Activated effector memory CD4-positive, alpha-beta T cell treated with Interleukin-2 at 50 U/mL for 16 hours (primary cell): ENCODE measurements around the gene OXNAD1.

Experiments
- DNase-seq: peaks from one replicate; pipeline ENCODE4 v3.0.0-alpha.2; 2020

The OXNAD1 gene

DNA sequence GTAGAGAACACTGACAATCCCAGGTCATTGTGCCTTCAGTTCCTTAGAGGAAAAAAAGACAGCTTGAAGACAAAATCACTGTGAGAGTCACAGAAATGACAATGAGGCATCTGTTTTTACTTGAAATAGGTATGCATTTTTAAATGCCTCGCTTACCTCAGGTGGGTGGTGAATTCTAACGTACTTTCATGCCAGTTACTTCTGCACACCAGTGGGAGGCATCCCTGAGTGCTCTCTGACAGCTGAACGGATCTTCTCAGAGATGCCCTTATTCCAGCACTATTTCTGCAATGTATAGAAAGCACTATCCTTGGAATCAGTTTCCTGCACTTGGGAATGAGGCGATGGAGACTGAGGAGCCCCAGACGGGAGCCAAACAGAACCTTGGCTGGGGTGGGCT is 16.5 kb upstream of the OXNAD1 start:
- no peak for DNase-seq

- no peak for DNase-seq
These were observed 15.7 kb upstream of the OXNAD1 start for GRCh38 chr3:16249336-16249735.

GRCh38 chr3:16249886-16250285 is 15.1 kb upstream of the OXNAD1 start:
- no peak for DNase-seq

DNA sequence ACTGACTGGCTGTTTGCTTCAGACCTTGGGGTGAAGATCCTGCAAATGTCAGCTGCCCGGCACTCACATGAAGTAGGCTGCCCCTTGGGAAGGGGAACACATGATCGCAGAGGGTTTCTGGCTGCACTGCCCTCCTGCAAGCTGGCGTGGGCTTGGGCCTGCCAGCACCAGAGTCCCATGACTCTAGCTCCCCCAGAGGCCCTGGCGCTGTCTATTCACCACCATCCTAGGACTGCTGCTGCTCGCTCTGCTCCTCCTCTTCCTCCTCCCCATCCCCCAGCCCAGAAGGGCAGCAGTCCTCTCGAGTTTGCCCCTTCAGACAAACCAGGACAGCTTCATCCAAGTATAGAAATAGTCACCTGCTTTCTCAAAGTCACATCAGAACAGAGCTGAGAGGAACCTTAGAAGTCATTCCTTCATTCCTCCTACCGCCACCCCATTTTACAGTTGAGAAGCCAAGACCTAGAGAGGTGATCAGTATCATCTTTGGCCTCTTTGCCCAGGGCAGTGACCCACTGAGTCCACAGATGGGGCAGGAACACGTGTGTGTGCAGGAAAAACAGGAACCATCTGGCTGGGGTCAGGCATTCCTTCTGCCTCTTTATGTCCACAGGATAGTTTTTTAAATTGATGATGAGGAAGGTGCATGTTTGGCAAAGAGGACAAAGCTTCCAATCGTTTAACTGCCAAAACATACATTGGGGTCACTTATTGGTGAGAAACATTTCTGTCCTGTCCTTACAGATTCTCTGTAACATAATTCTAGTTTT is 13.5 kb upstream of the OXNAD1 start:
- DNase-seq: no peak

DNA sequence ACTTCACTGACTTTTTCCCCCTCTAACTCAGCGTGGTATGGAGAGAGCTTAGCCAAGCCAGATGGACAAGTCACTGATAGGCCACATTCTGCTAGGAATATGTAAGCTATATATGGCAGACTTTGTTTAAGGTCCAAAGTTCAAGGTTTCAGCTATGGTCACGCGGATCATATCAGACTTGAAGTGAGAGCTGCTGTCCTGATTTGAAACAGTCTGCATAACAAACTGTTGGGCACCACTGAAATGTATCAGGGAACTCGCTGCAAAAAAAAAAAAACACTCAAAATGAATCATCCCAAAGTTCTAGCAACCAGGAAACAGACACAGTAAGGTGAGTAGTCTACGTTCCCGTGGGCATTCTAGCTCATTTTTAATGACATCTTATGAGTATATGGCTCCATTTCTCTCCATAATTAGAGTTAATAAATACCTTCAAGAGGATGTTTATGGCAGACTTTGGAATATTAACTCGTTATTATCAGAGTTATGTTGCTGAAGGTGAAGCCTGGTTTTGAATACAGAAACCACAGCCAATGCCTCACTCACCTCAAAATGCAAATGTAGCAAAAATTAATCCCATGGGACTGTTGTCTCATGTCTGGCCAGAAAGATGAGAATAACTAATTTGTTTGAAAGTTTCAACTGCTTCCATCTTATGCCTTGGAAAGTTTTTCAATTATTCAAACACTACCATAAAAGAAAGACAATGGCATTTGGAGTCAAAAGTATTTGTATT is 12.6 kb upstream of the OXNAD1 start:
- DNase-seq: no peak

GRCh38 chr3:16252988-16253387 is 12.0 kb upstream of the OXNAD1 start:
- DNase-seq: no peak

- no peak for DNase-seq
These were observed 11.4 kb upstream of the OXNAD1 start for GRCh38 chr3:16253601-16254000.

DNA sequence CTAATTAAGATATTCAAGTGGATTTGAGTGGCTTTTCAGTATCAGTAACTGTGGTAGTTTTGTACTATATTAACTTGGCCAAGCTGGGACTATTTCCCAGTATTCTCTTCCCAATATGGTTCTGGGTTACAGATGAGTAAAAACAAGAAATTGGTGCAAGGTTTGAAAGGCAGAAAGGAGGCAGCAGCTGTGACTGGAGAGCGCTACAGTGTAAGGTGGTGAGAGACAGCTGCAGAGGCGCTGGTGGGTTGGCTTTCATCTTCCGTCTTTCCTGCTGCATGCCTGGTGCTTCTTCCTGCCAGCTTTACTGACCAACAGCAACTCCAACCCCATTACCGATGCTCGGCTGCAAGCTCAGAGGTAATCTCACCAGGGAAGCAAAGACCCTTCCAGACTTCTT is 10.1 kb upstream of the OXNAD1 start:
- no peak for DNase-seq

DNA sequence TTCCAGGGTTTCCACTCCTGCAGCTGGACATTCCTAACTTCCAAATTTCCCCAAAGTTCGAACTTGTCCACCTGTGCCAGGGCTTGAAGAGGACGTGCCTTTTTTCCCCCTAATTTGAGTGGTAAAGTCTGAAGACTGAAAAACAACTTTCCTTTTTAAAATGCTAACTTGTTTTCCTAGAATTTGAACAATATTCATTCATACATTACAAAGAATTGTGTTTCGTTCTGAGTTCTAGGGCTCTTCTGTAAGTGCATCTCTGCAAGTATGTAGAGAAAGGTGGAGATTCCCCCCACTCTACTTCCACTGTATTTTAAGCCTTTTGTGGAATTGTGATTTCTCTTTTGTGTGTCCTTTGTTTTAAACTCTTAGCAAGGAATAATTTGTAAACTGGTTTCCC is 9.7 kb upstream of the OXNAD1 start:
- DNase-seq: no peak

DNA sequence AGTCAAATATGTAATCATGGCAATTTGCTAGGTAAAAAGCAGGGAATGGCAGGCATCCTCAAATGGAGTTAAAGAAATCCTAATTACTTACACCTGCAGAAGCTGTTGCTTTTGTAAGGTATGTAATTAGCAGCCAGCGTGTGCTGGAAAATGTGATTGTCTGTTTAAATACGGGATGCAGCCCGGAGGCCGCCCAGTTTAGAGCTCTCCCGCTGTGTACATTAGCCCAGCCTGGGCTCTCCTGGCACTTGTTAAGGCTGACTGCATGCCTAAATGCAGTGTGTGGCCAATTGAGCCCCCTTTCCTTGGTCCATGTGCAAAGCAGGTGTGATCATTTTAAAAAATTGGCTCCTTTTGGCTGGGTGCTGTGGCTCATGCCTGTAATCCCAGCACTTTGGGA is 9.3 kb upstream of the OXNAD1 start:
- no peak for DNase-seq

- no peak for DNase-seq
These were observed 7.7 kb upstream of the OXNAD1 start for GRCh38 chr3:16257309-16257708.

DNA sequence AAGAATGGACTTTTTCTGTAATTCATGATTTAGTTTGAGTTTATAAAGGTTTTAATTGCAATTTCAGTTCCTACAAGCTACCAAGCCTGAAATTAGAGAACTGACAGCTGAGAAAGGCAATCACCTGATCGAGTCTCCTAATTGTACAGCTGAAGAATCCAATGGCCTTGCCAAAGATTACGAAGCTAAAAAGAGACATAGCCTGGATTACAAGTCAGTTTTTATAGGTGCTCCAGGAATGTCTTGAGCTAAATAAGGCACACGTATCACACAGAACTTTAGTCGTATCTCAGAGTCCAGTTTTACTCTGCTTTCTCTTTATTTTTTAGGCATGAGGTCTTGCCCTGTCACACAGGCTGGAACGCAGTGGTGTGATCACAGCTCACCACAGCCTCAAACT is 6.8 kb upstream of the OXNAD1 start:
- DNase-seq: no peak

DNA sequence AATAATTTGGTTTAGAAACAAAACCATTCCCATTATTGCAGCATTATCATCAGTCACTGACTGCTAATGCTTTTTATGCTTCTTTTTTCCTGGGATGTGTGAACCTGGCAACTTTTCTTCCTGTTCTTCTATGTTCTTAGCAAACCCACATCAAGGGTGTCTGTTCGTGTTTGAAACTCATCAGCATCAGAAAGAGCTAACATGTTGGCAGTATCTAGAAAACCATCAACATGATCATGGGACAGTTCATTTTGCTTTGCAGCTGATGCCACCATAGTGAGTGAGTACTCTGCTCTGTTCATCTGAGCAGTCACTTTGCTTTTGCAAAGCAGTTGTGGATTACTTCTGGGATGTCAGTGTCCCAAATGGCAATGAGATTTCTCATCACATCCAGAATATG is 6.1 kb upstream of the OXNAD1 start:
- no peak for DNase-seq

- DNase-seq: no peak
These were observed 5.0 kb upstream of the OXNAD1 start for GRCh38 chr3:16260046-16260445.

DNA sequence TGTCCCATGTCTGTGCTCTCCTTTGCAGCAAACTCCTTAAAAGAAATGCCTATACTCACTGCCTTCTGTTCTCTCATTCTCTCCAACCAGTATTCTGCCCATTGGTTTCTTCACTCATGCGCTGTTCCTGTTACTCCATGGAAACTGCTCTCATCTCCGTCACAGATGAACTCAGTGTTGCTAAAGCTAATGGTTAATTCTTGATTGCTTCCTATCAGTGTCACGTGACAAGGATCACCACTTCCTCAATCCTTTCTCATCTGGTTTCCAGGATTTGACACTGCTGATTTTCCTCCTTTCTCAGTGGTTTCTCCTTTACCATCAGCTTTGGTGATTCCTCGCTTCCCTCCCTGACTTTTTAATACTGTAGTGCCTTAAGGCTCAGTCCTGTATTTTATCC is 2.8 kb upstream of the OXNAD1 start:
- no peak for DNase-seq

GRCh38 chr3:16264174-16264707 is 771 bp upstream of the OXNAD1 start:
- no peak for DNase-seq

- no peak for DNase-seq
These were observed 409 bp downstream of the OXNAD1 start for GRCh38 chr3:16265455-16265786.

DNA sequence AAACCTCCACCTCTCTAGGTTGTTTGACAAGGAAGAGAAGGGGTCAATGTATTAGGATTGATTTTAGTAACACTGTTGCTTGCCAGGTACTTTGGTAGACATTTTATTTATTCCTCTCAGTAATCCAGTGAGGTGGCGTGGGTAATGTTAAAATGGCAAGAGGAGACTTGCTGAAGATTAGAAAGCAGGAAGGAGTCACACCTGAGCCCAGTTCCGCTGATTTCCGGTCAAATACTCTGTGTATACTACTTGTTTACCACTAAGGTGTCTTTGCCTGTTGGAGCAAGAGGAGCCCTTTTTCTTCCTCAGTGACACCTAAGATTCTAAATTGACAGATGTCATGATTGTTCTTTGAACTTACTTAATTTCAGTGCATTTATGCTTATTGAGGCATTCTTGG is 1.7 kb downstream of the OXNAD1 start:
- no peak for DNase-seq

DNA sequence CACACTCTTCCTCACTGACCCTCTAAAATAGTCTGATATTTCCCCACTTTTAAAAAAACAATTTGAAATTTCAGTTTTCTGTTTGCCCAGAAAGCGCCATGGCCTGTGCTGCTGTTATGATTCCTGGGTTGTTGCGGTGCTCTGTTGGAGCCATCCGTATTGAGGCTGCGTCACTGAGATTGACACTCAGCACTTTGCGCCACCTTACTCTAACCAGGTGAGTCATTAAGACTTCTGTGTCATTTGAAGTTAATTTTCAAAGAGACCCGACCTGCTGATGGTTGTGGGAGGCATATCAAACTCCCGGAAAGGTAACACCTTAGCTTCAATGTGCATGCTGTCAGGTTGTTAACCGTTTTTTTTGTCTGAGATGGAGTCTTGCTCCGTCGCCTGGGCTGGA is 5.8 kb downstream of the OXNAD1 start:
- DNase-seq: no peak

DNA sequence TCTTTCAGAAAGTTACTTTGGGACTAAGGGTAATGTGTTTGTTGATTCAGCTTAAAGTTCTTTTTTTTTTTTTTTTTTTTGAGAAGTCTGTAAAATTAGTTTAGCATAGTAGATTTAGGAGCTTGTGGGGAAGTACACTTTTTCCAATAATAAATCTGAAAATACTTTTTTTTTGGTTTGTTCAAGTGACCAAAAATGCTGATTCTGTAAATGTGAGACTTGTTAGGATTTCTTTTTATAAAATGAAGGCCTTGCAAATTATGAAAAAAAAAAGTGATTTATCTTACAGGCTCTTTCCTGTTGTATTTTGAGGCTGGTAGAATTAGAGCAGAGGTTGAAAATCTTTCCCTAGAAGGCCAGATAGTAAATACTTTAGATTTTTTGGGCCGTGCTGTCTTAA is 7.6 kb downstream of the OXNAD1 start:
- no peak for DNase-seq

- DNase-seq: no peak
These were observed 8.9 kb downstream of the OXNAD1 start for GRCh38 chr3:16273867-16274266.

GRCh38 chr3:16277471-16277870 is 12.5 kb downstream of the OXNAD1 start:
- DNase-seq: no peak

DNA sequence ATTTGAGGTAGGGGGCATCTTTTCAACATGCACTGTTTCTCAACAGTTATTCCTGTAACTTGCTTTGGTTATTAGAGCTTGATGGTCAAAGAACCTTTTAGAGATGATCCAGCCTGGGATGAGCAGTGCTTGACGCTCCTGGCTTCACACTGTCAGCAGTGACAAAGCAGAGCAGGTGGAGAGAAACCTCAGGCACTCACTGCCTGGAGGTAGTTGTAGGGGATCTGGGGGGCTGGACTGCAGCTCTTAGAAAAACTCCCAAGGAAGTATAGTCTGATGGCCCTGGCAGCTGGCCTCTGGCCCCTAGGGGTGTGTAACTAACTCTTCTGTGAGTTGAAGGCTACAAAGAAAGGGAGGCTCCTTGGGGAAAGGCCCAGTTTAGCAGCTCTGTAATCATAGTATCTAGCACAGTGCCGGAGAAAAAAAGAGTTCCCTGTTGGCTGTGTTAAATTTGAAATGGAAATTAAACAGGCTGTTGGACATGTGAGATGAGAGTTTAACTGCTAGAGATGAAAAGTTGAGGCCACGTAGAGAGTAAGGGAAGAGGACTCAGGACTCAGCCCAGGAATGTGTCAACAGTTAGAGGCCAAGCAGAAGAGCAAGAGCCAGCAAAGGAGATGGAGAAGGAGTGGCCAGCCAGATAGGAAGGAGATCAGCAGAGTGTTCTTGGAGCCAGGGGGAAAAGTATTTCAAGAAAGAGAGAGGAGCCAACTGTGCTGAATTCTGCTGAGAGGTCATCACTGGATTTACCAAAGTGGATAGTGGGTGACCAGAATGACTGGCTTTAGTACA is 14.2 kb downstream of the OXNAD1 start:
- DNase-seq: no peak

GRCh38 chr3:16280671-16281070 is 15.7 kb downstream of the OXNAD1 start:
- DNase-seq: no peak
